GM12801 (cell line): ENCODE data around the gene INPP5A.

Experiments
- TF ChIP-seq, protein P1 (sequence below): IDR thresholded peaks from one replicate; pipeline ENCODE4 v1.5.1; 2011; ENCODE audit warnings: control low read depth; ENCODE audit not compliant: insufficient read length; ENCODE audit errors: extremely low read depth

The INPP5A gene

DNA sequence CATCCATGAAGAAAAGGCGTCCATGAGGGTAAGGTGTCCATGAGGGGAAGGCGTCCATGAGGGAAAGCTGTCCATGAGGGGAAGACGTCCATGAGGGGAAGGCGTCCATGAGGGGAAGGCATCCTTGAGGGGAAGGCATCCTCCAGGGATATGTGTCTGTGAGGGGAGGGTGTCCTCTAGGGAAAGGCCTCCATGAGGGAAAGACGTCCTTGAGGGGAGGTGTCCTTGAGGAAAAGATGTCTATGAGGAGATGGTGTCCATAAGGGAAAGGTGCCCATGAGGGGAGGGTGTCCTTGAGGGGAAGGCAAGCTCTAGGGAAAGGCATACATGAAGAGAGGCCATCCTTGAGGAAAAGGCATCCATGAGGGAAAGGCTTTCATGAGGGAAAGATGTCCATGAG, 92.6 kb downstream of the INPP5A start:
- TF ChIP-seq, protein P1, sequence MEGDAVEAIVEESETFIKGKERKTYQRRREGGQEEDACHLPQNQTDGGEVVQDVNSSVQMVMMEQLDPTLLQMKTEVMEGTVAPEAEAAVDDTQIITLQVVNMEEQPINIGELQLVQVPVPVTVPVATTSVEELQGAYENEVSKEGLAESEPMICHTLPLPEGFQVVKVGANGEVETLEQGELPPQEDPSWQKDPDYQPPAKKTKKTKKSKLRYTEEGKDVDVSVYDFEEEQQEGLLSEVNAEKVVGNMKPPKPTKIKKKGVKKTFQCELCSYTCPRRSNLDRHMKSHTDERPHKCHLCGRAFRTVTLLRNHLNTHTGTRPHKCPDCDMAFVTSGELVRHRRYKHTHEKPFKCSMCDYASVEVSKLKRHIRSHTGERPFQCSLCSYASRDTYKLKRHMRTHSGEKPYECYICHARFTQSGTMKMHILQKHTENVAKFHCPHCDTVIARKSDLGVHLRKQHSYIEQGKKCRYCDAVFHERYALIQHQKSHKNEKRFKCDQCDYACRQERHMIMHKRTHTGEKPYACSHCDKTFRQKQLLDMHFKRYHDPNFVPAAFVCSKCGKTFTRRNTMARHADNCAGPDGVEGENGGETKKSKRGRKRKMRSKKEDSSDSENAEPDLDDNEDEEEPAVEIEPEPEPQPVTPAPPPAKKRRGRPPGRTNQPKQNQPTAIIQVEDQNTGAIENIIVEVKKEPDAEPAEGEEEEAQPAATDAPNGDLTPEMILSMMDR = no peak

DNA sequence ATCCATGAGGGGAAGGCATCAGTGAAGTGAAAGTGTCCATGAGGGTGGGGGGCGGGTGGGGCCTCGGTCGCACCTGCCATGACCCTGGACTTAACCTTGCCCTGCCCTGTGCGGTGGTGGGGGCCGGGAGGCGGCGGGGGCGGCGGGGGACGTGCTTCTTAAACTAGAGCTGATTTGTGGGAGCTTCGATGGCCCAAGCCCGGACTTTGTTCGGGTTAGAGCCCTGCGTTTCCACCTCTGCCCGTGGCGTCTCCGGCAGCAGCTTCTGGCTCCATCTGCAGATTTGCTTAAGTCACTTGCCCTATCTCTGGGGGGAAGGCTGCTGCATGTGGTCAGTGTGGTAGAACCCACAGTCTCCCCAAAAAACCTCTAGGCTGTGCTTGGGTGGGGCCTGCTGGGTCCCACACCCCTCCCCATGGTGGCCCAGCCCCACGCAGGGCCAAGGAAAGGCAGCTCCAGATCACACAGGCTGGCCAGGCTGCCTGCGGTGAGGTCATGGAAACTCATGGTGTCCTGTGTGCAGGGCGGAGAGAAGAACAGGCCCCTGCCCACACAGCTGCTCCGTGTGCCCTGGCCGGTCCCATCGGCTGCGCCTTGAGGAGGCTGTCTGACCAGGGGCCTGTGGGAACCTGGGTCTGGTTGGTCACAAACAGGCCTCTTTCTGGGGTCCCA, 93.2 kb downstream of the INPP5A start:
- TF ChIP-seq, protein P1 = no peak

DNA sequence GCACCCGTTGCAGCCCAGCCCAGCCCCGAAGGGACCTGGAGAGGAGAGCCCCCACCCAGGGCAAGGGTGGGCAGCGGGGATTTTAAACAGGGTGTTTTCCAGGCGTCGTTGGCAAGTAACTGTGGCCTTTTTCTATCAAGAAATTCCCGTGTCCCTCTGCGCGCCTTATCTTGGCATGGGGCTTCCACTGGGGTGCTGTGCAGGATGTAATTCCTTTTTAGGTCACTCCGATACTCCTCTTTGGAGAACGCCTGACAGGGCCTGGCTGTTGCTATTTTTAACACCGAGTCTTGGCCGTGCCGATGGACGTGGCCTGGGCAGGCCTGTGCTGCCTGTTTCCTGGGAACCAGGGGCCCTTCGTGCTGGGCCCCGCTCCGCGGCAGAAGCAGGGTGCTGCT, 93.8 kb downstream of the INPP5A start:
- TF ChIP-seq, protein P1 = no peak

DNA sequence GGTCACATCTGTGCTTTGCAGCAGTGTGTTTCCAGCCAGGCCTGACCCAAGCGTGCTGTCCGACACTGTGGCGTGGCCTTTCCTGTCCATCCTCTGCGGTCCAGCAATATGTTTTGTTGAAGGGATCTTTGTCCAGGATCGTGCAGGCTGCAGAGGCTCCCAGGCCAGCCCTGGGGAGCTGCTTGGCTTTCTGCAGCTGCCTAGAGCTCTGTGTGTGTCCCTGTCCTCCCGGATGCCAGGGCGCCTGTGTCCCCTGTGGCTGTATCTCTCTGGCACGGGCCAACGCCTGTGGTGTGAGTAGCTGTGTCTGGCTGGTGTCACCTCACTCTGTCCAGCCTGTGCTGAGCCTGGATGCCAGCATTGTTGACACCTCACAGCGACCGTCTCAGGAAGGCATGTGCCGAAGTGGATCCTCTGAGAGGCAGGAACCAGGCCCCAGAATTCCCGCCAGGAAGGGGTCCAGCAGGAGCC, 94.5 kb downstream of the INPP5A start:
- TF ChIP-seq, protein P1 = no peak

DNA sequence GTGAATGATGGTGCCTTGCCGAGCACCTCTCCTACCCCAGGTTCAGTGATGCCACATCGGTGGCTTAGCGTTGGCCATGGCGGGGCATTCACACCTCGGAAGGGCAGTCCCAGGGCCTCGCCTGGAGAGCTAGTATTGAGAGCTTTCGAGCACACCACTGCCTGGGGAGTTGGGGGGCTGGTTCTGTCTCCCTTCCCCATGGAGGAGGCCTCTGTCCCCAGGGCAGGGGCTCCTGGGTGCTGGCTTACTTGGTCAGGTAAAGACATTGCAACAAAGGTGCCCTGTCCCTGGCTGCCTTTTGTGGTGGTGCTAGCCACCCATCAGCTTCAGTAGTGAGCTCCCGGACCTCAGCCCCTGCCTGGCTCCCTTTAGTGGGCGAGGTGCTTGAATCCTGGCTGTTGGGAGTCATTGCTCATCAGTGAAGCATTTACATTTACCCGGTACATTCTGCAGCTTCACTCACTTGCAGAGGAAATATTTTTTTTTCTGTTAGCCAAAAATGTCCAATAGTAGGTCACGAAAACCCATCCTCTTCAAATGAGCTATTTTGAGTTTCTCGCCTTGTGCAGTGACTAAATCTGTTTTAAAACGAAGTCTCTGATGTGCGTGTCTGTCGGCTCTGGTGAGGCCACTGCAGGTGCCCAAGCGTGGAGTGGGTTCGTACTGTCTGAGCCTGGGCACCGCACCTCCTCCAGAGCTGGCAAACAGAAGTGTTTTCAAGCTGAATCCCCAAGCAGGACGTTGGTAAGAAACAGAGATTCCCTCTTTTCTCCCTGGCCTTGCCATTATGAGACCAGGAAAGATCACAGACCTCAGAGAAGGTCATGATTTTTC, 95.5 kb downstream of the INPP5A start:
- TF ChIP-seq, protein P1 = no peak

DNA sequence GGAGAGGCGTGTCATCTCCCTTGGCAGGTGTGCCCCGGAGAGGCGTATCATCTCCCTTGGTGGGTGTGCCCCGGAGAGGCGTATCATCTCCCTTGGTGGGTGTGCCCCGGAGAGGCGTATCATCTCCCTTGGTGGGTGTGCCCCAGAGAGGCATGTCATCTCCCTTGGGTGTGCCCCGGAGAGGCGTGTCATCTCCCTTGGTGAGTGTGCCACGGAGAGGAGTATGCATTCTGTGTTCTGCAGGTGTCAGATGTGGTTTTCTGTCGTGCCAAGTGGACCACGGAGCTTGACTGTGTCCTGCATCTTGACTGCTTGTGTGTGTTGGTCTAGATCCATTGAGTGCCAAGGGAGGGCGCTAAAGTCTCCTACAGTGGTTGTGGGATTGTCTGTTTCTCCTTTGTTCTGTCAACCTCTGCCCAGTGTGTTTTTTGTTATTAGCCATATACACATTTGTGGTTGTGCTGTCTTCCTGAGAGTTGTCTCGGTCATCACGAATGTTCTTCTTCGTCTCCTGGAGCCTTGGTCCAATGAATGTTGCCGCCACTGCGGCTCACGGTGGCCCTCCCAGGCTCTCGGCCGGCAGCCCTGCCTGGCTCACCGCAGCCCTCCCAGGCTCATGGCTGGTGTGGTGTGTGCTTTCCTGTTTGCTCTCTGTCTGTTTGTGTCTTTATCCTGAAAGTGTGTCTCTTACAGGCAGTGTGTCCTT, 96.8 kb downstream of the INPP5A start:
- TF ChIP-seq, protein P1 = no peak

DNA sequence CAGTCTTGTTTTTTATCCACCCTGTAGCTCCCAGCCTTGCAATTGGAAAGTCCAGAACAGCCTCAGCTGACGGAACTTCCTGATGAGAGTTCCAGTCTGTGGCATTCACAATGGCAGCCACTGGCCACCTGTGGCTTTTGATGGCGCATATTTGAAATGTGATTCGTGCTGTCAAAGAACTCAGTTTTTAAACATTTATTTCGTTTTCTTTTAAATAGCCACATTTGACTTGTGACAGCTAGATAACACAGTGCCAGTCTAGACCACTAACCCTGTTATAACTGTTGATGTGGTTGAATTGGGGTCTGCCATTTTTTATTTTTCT, 97.3 kb downstream of the INPP5A start:
- TF ChIP-seq, protein P1 = no peak
